OCI-LY7 (cell line): ENCODE data around the gene CYP2B6.

Source experiments
- CTCF ChIP-seq: fragments of 200-600 bp; sonication (generic); conservative IDR thresholded peaks from 2 replicates; pipeline ENCODE4 v1.5.1; 2014; ENCODE audit warnings: mild to moderate bottlenecking, antibody characterized with exemption, low read length, moderate library complexity, mixed read lengths
- EZH2phosphoT487 ChIP-seq: fragments of 200-600 bp; sonication (generic); IDR thresholded peaks from 2 replicates; pipeline ENCODE4 v1.6.1; 2018; ENCODE audit warnings: low read depth, borderline replicate concordance, mild to moderate bottlenecking, mixed run types, antibody characterized with exemption, low read length, moderate library complexity, mixed read lengths

- TF ChIP-seq CTCF (no peak), EZH2phosphoT487 (no peak)
Measured at GRCh38 chr19:40941481-40942219, 49.4 kb upstream of the CYP2B6 start.
